Measurements from ENCODE around the gene C12orf75. TPM values are rescaled to one million over a fixed set of nuclear protein-coding genes. Genes with fewer than 3 reads are reported as not detected.

Gene C12orf75
- total RNA-seq, 1 donor from 2014 or later, result 276 TPM

- no peak for DNase-seq (ENCODE audit: low read depth)
- TF ChIP-seq, protein P1, sequence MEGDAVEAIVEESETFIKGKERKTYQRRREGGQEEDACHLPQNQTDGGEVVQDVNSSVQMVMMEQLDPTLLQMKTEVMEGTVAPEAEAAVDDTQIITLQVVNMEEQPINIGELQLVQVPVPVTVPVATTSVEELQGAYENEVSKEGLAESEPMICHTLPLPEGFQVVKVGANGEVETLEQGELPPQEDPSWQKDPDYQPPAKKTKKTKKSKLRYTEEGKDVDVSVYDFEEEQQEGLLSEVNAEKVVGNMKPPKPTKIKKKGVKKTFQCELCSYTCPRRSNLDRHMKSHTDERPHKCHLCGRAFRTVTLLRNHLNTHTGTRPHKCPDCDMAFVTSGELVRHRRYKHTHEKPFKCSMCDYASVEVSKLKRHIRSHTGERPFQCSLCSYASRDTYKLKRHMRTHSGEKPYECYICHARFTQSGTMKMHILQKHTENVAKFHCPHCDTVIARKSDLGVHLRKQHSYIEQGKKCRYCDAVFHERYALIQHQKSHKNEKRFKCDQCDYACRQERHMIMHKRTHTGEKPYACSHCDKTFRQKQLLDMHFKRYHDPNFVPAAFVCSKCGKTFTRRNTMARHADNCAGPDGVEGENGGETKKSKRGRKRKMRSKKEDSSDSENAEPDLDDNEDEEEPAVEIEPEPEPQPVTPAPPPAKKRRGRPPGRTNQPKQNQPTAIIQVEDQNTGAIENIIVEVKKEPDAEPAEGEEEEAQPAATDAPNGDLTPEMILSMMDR (IDR thresholded peaks at IDR 0.05; ENCODE audit: insufficient read depth, low read length, poor library complexity, severe bottlenecking), result no peak
- H3K4me3 ChIP-seq (ENCODE audit: low read depth, low read length), result no peak overlapping the region
- no peaks in the 10 kb centered on the region for H3K36me3 ChIP-seq (ENCODE audit: control insufficient read depth, insufficient read depth, low read length)
- no peaks in the 10 kb centered on the region for H3K27me3 ChIP-seq (ENCODE audit: control insufficient read depth, insufficient read depth, low read length)
Observed at GRCh38 chr12:105419606-105420005, 89.1 kb downstream of the C12orf75 start.

DNA sequence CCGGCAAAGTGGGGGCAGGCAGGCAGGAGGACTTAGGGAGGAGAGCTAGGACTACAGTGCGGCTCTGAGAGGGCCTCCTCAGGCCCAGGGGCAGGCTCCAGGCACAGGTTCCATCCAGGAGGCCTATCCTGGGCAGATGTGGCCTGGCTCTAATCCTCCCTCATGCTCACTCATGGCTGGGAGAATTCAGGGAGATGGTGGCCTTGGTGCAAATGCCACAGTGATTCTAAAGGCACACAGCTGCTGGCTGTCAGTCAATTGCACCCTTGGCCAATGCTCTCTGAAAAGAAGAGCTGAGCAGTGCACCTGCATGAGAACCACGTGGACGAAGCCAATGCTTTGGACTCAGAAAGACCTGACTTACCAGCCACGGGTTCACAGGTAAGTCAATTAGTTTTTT lies 89.6 kb downstream of the C12orf75 start:
- no peaks in the 10 kb centered on the region for H3K36me3 ChIP-seq (ENCODE audit: control insufficient read depth, insufficient read depth, low read length)
- TF ChIP-seq, protein P1 (IDR thresholded peaks at IDR 0.05; ENCODE audit: insufficient read depth, low read length, poor library complexity, severe bottlenecking), result no peak
- H3K4me3 ChIP-seq (ENCODE audit: low read depth, low read length), result no peak overlapping the region
- DNase-seq (ENCODE audit: low read depth), result no peak
- no peaks in the 10 kb centered on the region for H3K27me3 ChIP-seq (ENCODE audit: control insufficient read depth, insufficient read depth, low read length)

DNA sequence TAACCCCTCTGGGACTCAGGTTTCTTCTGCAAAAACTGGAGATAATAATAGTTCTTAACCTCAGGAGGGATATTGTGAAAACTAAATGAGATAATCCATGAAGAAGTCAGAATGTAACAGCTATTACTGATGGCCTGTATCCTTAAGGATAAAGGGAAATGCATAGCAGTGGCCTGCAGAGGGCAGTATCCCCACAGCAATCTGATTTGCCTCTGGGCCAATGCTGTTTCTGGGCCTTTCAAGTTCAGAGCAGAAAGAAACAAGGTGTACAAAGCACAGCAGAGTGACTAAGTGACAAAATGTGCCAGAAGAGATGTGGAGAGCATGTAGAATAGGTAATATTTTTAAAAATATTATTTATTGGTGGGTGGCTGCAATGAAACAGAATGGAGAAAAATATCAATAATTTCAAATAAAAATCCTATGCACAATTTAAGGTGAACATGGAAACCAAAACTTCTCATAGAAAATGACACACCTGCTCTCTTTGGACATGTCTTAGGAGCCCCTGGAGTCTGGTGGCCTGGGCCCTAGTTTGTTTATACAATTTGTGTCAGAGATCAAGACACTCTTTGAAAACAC lies 90.3 kb downstream of the C12orf75 start:
- H3K36me3 ChIP-seq (ENCODE audit: control insufficient read depth, insufficient read depth, low read length), result no peaks in the 10 kb centered on the region
- no peak overlapping the region for H3K4me3 ChIP-seq (ENCODE audit: low read depth, low read length)
- TF ChIP-seq, protein P1 (IDR thresholded peaks at IDR 0.05; ENCODE audit: insufficient read depth, low read length, poor library complexity, severe bottlenecking), result peak; percentile 78
- DNase-seq (ENCODE audit: low read depth), result no peak
- no peaks in the 10 kb centered on the region for H3K27me3 ChIP-seq (ENCODE audit: control insufficient read depth, insufficient read depth, low read length)

Other genes with a start within 250 kb of the C12orf75 start
- 15.0 and 15.5 TPM in 2 replicates for gene ALDH1L2, start 246.2 kb upstream of the C12orf75 start, total RNA-seq
- 60.4 and 61.4 TPM in 2 replicates for gene WASHC4, start 223.0 kb upstream of the C12orf75 start, total RNA-seq
- gene APPL2, start 94.5 kb upstream of the C12orf75 start, total RNA-seq, result 23.8 and 28.1 TPM in 2 replicates

All from kidney epithelial cell (primary cell).